ENCODE data around the gene ABLIM3. TPM values are rescaled to one million over a fixed set of nuclear protein-coding genes. Genes with fewer than 3 reads are reported as not detected.

The ABLIM3 gene
- total RNA-seq, 1 donor from 2014 or later: 2.4 TPM

GRCh38 chr5:149215478-149216090, 74.3 kb downstream of the ABLIM3 start:
- no peak for DNase-seq (ENCODE audit: low read depth, low spot score)
- Mint-ChIP-seq H3K4me1 (peaks cover 16% of the 10 kb centered on the region), H3K4me3 (no peak overlapping the region)

GRCh38 chr5:149216496-149216895, 75.2 kb downstream of the ABLIM3 start:
- Mint-ChIP-seq H3K9me3 (peaks cover under 1% of the 10 kb centered on the region), H3K27ac (ENCODE audit: unreplicated experiment) (no peak overlapping the region), H3K27me3 (ENCODE audit: low read depth) (no peaks in the 10 kb centered on the region), H3K4me1 (peaks cover 7% of the 10 kb centered on the region), H3K36me3 (ENCODE audit: low read depth) (no peaks in the 10 kb centered on the region), H3K4me3 (no peak overlapping the region)
- TF ChIP-seq, protein P1, sequence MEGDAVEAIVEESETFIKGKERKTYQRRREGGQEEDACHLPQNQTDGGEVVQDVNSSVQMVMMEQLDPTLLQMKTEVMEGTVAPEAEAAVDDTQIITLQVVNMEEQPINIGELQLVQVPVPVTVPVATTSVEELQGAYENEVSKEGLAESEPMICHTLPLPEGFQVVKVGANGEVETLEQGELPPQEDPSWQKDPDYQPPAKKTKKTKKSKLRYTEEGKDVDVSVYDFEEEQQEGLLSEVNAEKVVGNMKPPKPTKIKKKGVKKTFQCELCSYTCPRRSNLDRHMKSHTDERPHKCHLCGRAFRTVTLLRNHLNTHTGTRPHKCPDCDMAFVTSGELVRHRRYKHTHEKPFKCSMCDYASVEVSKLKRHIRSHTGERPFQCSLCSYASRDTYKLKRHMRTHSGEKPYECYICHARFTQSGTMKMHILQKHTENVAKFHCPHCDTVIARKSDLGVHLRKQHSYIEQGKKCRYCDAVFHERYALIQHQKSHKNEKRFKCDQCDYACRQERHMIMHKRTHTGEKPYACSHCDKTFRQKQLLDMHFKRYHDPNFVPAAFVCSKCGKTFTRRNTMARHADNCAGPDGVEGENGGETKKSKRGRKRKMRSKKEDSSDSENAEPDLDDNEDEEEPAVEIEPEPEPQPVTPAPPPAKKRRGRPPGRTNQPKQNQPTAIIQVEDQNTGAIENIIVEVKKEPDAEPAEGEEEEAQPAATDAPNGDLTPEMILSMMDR (conservative IDR thresholded peaks at IDR 0.05): no peak
- no peak for DNase-seq (ENCODE audit: low read depth, low spot score)

More at GRCh38 chr5:149215478-149216090, 74.3 kb downstream of the ABLIM3 start:
- no peak overlapping the region for H3K27ac Mint-ChIP-seq (ENCODE audit: unreplicated experiment)
- H3K27me3 Mint-ChIP-seq (ENCODE audit: low read depth): no peaks in the 10 kb centered on the region
- H3K36me3 Mint-ChIP-seq (ENCODE audit: low read depth): no peaks in the 10 kb centered on the region
- peaks cover 4% of the 10 kb centered on the region for H3K9me3 Mint-ChIP-seq
- TF ChIP-seq, protein P1 (conservative IDR thresholded peaks at IDR 0.05): no peak

- H3K9me3 Mint-ChIP-seq: no peaks in the 10 kb centered on the region
- no peak overlapping the region for H3K4me3 Mint-ChIP-seq
- no peak overlapping the region for H3K27ac Mint-ChIP-seq (ENCODE audit: unreplicated experiment)
- TF ChIP-seq, protein P1 (conservative IDR thresholded peaks at IDR 0.05): no peak
- peaks cover 5% of the 10 kb centered on the region for H3K4me1 Mint-ChIP-seq
- no peaks in the 10 kb centered on the region for H3K27me3 Mint-ChIP-seq (ENCODE audit: low read depth)
- DNase-seq (ENCODE audit: low read depth, low spot score): no peak
- H3K36me3 Mint-ChIP-seq (ENCODE audit: low read depth): no peaks in the 10 kb centered on the region
These were observed 76.0 kb downstream of the ABLIM3 start for GRCh38 chr5:149217096-149217802.

- Mint-ChIP-seq H3K27ac (ENCODE audit: unreplicated experiment) (no peak overlapping the region), H3K9me3 (no peaks in the 10 kb centered on the region), H3K4me3 (no peak overlapping the region), H3K36me3 (ENCODE audit: low read depth) (no peaks in the 10 kb centered on the region), H3K27me3 (ENCODE audit: low read depth) (no peaks in the 10 kb centered on the region), H3K4me1 (peaks cover 5% of the 10 kb centered on the region)
- DNase-seq (ENCODE audit: low read depth, low spot score): no peak
- TF ChIP-seq, protein P1 (conservative IDR thresholded peaks at IDR 0.05): no peak
These were observed 76.5 kb downstream of the ABLIM3 start for GRCh38 chr5:149217803-149218155.

DNA sequence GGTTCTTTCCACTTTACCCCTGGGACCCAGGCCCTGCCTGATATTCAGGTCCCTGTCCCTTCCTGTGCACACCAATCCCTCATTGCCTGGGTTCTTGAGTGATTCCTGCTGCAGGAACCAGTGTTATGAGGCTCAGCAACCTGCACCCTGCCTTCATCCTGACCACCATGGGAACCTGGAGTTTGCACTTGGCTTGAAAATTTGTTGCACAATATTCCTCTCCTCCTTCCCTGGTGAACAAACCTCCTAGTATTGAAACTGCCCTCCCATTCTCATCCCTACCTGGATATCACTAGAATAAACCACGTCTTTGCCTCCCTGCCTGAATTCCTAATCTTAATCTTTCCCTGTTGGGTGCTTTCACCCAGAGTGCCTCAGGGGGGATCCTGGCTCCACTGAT, 78.3 kb downstream of the ABLIM3 start:
- Mint-ChIP-seq H3K27ac (ENCODE audit: unreplicated experiment) (no peak overlapping the region), H3K4me1 (no peaks in the 10 kb centered on the region), H3K9me3 (no peaks in the 10 kb centered on the region), H3K4me3 (no peak overlapping the region), H3K36me3 (ENCODE audit: low read depth) (no peaks in the 10 kb centered on the region), H3K27me3 (ENCODE audit: low read depth) (no peaks in the 10 kb centered on the region)
- no peak for DNase-seq (ENCODE audit: low read depth, low spot score)
- TF ChIP-seq, protein P1 (conservative IDR thresholded peaks at IDR 0.05): no peak
